Measurements from ENCODE around the gene AGR3. TPM values are rescaled to one million over a fixed set of nuclear protein-coding genes. Genes with fewer than 3 reads are reported as not detected.

The AGR3 gene
- total RNA-seq, 1 experiment from 2014 or later, result 0.57 TPM

GRCh38 chr7:16810573-16810972 lies 71.2 kb downstream of the AGR3 start:
- TF ChIP-seq EZH2 (IDR thresholded peaks at IDR 0.05; ENCODE audit: low read depth), result no peak
- TF ChIP-seq, protein P1, sequence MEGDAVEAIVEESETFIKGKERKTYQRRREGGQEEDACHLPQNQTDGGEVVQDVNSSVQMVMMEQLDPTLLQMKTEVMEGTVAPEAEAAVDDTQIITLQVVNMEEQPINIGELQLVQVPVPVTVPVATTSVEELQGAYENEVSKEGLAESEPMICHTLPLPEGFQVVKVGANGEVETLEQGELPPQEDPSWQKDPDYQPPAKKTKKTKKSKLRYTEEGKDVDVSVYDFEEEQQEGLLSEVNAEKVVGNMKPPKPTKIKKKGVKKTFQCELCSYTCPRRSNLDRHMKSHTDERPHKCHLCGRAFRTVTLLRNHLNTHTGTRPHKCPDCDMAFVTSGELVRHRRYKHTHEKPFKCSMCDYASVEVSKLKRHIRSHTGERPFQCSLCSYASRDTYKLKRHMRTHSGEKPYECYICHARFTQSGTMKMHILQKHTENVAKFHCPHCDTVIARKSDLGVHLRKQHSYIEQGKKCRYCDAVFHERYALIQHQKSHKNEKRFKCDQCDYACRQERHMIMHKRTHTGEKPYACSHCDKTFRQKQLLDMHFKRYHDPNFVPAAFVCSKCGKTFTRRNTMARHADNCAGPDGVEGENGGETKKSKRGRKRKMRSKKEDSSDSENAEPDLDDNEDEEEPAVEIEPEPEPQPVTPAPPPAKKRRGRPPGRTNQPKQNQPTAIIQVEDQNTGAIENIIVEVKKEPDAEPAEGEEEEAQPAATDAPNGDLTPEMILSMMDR (conservative IDR thresholded peaks at IDR 0.05), result no peak
- intact Hi-C loops (cut with micrococcal nuclease; ENCODE audit: unreplicated experiment), result no loop called here
- Histone ChIP-seq H3K4me3 (no peak overlapping the region), H2AFZ (0 out of 2 replicates have a peak overlapping the region, but pooled peaks have one; percentile 5), H3K79me2 (ENCODE audit: low read depth) (no peaks in the 10 kb centered on the region), H4K20me1 (ENCODE audit: insufficient read depth) (no peaks in the 10 kb centered on the region), H3K4me1 (replicated peaks; ENCODE audit: insufficient read depth) (peaks cover 36% of the 10 kb centered on the region), H3K9me3 (ENCODE audit: insufficient read depth, low read depth) (no peaks in the 10 kb centered on the region; the same call in none of the 2 replicates), H3K36me3 (ENCODE audit: low read depth) (no peaks in the 10 kb centered on the region), H3F3A (ENCODE audit: insufficient read depth, low read depth) (peaks cover 16% of the 10 kb centered on the region), H3K4me2 (no peak overlapping the region), H3K9me2 (ENCODE audit: insufficient read depth) (no peaks in the 10 kb centered on the region), H3K27me3 (ENCODE audit: insufficient read depth, low read depth) (no peaks in the 10 kb centered on the region), H3K27ac (0 out of 2 replicates have a peak overlapping the region, but pooled peaks have one; percentile 67)
- DNase-seq, result peak in 1 of 2 experiments; percentile 56
- POLR2A ChIA-PET (ENCODE audit: unreplicated experiment), result no interaction called here
- BruUV-seq (replicated peaks), result no TSS peak
- CTCF ChIA-PET, result no interaction called here

DNA sequence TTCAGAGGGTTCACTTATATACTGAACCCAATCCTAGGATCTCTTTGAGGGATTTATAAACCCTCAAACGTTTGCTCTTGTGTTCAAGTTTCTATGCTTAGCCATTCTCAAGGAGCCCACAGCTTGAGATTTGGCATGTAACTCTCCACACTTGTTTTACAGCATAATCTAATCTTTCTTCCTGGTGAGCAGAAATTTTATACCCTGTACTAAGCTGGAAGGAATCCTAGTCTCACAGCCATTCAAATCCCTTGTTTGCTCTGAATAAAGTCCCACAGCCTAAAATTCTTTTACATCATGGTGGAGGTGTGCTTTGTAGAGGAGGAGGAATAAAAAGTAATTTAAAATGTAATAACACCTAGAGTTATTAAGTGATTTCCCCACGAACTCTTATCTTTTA lies 71.7 kb downstream of the AGR3 start:
- Histone ChIP-seq H3K36me3 (ENCODE audit: low read depth) (no peaks in the 10 kb centered on the region), H3K27ac (no peak overlapping the region), H3F3A (ENCODE audit: insufficient read depth, low read depth) (peaks cover 20% of the 10 kb centered on the region), H4K20me1 (ENCODE audit: insufficient read depth) (no peaks in the 10 kb centered on the region), H3K4me3 (no peak overlapping the region), H3K4me1 (replicated peaks; ENCODE audit: insufficient read depth) (peaks cover 40% of the 10 kb centered on the region), H3K9me3 (ENCODE audit: insufficient read depth, low read depth) (no peaks in the 10 kb centered on the region; the same call in none of the 2 replicates), H3K79me2 (ENCODE audit: low read depth) (no peaks in the 10 kb centered on the region), H3K9me2 (ENCODE audit: insufficient read depth) (no peaks in the 10 kb centered on the region), H2AFZ (no peak overlapping the region), H3K27me3 (ENCODE audit: insufficient read depth, low read depth) (no peaks in the 10 kb centered on the region), H3K4me2 (no peak overlapping the region)
- TF ChIP-seq, protein P1 (conservative IDR thresholded peaks at IDR 0.05), result no peak
- TF ChIP-seq EZH2 (IDR thresholded peaks at IDR 0.05; ENCODE audit: low read depth), result no peak
- intact Hi-C loops (cut with micrococcal nuclease; ENCODE audit: unreplicated experiment), result no loop called here
- BruUV-seq (replicated peaks), result no TSS peak
- ChIA-PET POLR2A (ENCODE audit: unreplicated experiment) (no interaction called here), CTCF (no interaction called here)
- no peak for DNase-seq

Other genes with a start within 250 kb of the AGR3 start
- 22.9 and 30.7 TPM in 2 replicates for gene ANKMY2, start 236.2 kb downstream of the AGR3 start, total RNA-seq (2021)
- 93.7 and 102 TPM in 2 replicates for gene BZW2, start 235.8 kb downstream of the AGR3 start, total RNA-seq (2021)
- gene TSPAN13, start 128.2 kb downstream of the AGR3 start, total RNA-seq (2021), result 26.5 and 31.1 TPM in 2 replicates
- 34.2 and 76.1 TPM in 2 replicates for gene AGR2, start 77.0 kb downstream of the AGR3 start, total RNA-seq (2021)

All from PC-9 (cell line).